Measurements from ENCODE around the gene FGFR2.
"Not testable (repeated sequence)": the region's sequence is repeated elsewhere in the genome, so short reads cannot be mapped to it uniquely, and the experiment has no call there.

Gene FGFR2

DNA sequence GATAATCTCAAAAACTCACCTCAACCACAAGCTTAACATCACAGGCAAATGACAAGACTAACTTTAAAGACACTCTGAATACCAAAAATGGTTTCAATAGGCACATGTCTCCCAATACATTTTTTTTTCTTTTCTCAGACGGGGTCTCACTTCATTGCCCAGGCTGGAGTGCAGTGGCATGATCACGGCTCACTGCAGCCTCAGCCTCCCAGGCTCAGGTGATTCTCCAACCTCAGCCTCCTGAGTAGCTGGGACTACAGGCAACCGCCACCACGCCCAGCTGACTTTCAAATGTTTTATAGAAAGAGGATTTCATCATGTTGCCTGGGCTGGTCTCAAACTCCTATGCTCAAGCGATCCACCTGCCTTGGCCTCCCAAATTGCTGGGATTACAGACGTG, 77.7 kb downstream of the FGFR2 start:
- not testable (repeated sequence) for FAIRE-seq

DNA sequence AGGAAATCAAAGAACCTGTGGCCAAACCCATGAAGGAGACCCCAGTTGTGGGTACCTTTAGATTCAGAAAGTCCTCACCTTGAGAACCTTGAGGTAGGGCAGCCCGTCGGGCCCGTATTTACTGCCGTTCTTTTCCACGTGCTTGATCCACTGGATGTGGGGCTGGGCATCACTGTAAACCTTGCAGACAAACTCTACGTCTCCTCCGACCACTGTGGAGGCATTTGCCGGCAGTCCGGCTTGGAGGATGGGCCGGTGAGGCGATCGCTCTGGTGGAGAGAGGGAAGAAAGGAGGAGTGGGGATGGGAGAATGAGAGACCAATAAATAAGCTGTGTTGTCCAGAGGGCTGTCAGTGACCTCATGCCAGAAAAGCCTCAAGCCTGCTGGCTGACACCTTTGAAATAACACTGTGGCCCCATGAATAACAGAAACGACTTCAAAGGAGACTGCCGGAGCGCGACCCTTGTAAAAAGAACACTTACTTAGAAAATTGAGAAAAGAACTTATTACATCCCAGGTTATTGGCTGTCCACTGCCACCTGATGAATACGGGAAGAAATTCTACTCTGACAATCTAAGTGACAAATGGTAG, 78.2 kb downstream of the FGFR2 start:
- FAIRE-seq = no peak

DNA sequence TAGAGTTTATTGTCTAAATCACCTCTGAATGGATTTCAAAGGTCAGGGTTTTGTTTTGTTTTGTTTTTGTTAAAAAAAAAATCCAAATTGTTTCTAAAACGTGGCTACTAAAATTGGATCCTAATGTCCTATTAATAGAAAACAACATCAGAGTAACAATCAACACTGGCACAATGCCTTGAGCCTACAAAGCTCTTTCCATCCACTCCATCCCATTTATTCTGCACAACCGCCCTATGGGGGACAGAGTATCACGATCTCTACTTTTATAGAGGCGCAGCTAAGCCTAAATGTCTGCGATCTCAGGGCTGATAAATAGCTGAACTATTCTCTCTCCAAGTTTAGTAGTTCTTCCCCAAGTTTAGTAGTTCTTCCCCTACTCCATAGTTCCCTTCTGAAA, 78.8 kb downstream of the FGFR2 start:
- FAIRE-seq = no peak

DNA sequence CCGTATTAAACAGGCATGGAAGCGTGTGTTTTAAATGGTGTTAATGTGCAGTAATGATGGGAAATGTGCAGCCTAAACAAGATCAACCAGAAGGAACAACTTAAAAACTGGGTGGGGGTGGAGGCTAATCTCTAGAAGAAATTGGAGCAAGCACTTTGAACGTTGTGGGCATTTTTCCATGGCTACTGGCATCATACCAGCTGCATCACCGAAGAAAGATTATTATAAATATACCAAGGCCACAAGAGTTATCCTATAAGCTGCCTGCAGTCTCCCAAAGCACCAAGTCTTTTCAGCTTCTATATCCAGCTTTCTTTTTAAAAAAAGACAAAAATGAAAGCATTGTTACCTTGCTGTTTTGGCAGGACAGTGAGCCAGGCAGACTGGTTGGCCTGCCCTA, 79.9 kb downstream of the FGFR2 start:
- FAIRE-seq = no peak

- FAIRE-seq = no peak
Observed at GRCh38 chr10:121516093-121516865, 82.0 kb downstream of the FGFR2 start.

DNA sequence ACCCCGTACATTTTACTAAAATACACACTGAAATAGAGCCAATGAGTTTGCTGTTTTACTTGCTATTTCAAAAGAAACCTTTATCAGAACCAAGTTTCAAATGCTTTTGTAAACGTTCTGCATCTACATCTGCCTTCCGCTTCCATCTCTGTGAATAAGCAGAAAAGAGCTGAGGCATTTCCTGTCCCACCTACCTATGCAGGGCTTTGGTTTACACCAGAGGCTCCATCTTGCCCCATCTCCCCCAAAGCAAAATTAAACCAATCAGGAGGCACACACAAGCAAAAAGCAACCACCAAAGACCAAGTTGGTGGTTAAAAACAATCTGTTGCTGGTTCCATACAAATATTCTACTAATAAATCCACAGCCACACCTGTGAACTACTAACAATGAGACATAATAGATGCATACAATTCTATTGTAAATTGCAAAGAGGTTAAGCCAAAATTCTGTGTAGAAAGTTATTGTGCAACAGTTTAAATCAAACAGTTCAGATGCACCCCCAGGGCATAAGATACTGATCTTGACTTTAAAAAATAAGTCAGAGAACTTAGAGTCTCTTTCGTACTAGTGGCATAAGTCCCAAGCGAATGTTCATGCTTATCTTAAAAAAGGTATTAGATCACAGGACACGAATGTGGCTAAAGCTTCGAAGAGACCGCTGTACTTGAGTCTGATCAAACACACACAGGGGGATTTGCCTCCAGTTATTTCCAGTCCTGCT, 83.9 kb downstream of the FGFR2 start:
- FAIRE-seq = no peak

DNA sequence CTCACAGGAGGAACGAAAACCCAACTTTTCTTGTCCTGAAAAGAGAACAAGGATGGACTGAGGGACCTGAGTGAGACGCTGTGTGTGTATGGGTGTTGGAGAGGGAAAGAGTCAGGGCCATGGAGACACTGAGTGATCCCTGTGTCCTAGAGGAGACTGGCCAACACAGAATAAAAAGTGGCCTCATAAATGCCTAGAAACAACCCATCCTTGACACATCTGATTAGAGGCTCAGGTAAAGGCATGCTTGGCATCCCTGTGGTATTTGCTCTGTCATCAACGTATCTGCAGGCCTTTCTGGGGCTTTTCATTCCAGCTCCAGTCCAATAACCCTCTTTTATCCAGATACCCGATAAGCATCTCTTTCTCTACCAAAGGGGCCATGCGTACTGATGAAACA, 86.3 kb downstream of the FGFR2 start:
- no peak for FAIRE-seq

DNA sequence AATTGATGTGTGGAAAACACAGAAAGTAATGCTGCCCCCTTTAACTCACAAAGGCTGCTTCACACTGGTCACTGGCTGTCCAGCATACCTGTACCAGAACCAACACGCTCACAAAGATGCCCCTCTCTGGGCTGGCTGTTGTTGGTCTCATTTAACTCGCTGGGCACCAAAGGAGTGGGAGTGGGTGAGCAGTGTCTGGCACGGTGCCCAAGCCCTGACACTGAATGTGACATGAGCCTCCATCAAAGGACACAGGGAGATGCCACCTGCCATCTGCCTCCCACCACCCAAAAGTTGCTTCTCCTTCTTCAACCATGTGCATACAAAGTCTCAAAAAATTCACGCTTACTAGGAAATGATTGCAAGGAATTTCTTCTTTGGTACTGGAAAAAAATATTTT, 86.8 kb downstream of the FGFR2 start:
- no peak for FAIRE-seq

- FAIRE-seq = no peak
Observed at GRCh38 chr10:121510201-121510771, 88.0 kb downstream of the FGFR2 start.

- FAIRE-seq = no peak
Observed at GRCh38 chr10:121509796-121510195, 88.4 kb downstream of the FGFR2 start.

DNA sequence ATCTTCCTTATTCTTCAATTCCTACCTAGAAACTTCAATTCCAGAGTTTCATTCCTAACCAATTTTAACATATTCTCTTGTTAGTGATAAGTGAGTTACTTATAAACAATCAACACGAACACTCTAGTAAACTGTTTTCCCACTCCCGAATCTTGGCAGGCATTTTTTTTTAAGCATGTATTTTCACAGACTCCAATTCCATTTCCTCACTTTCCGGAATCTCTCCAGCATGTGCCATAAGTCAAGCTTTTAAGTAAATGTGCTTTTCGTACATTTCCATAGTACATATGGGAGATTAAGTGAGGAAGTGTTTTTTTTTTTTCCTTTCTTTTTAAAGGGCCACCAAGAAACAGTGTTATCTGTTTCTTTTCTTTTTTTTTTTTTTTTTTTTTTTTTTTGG, 89.1 kb downstream of the FGFR2 start:
- FAIRE-seq = no peak

- FAIRE-seq = no peak
Observed at GRCh38 chr10:121503587-121504051, 94.6 kb downstream of the FGFR2 start.

- no peak for FAIRE-seq
Observed at GRCh38 chr10:121501796-121502195, 96.4 kb downstream of the FGFR2 start.

DNA sequence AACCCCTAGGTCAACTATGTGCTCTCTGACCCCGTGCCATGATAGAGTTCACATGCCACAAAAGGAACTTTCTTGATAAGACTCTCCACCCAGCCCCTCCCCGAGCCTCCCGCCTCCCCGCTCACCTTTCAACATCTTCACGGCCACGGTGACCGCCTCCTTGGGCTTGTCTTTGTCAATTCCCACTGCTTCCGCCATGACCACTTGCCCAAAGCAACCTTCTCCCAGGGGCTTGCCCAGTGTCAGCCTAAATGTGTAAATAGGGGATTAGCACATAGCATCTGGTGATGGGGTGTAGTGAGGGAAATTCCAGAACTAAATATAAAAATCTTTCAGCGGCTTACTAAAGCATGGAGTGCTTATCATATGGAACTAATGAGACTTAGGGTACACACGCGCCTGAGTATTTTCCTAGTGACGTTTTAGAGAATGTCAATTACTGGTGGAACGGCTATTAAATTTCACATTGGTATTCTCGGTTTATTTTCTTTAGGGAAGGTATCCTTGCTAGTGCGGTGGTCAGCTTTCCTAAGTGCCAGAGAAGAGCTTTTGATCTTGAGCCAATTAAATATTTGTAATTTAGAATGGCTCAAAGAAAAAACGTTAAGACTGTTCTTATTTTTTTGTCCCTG, 97.4 kb downstream of the FGFR2 start:
- no peak for FAIRE-seq

DNA sequence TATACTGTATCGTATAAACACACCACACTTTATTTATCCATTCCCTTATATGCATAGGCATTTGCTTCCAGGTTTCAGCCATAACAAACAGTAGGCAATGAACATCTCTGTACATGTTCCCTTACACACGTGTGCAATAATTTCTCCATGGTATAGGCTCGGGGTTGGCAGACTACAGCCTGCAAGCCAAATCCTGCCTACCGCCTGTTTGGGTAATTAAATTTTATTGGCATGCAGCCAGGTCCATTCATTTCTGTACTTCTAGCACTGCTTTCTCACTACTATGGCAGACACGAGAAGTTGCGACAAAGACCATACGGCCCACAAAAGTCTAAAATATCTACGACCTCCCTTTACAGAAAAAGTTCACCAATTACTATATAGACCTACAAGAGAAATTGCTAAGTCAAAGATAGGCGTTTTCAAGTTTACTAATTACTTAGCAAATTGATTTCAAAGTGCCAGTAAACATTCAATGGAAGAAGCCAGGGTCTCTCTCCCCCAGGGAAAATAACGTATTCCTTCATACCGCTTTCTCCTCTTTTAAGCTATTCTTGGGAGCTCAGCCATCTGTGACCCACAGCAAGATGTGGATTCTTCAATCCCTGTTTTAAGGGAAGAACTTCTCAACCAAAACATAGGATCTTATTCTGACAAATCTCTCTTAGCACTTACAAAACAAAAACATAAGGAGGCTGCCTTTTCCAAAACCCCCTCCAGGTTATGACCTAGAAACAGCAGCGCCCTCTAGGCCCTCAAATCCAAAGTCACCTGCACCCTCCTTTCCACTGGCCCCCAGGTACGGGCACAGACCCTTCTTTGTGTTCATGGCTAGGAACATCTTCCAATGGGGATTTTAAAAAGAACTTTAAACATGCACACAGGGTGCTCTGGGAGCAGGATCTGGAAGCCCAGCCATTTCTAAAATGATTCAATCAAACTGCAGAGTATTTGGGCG, 100.5 kb downstream of the FGFR2 start:
- FAIRE-seq = no peak

DNA sequence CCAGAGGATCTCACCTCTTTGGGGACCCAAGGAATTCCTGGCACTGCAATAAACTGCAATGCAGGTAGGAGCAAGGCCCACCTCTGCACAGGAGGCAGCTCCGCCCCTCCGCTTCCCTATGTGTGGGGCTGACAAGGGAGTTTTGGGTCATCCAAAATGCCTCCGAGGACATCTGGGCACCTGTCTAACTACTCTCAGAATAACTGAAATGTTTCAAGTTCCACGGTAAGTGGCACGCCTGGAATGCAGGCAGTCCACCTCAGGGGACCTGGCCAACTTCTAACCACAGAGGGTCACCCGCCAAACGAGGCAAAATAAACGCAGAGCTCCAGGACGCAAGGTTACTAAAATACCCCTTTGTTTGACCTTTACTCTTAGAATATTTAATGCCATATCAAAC, 102.5 kb downstream of the FGFR2 start:
- no peak for FAIRE-seq

DNA sequence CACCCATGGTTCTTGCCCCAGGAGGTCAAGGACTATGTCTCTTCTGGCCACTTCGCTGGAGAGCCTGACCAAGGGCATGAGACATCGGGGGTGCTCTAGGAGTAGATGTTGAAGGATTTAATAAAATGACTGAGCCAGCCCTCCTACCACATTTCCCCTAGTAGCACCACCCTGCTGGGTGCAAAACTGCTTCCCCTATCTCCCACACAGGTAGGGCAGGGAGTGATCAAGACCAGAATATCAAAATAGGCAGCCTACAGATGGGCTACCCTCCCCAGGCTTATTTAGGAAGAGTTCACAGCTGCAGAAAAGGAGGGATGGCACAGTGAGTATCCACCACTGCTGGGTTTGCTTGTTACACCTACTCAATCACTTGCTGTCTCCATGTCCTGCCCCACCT, 103.9 kb downstream of the FGFR2 start:
- no peak for FAIRE-seq

DNA sequence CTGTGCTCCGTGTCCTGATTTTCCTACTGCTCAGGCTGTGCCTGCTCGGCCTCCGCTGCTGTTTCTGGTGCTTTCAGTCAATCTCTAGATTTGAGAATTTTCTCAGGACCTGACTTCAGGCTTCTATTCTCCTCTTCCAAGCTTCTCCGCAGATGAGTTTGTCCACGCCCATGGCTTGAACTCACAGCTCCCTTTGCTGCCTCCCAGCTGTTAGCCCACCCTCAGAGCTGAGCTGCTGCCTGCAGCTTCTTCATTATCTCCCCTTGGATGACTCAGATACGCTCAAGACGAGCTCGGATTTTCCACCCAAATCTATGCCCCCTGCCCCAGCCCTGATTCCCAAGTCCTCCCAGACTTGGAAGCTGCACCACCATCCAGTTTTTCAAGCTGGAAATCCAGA, 104.7 kb downstream of the FGFR2 start:
- FAIRE-seq = no peak

DNA sequence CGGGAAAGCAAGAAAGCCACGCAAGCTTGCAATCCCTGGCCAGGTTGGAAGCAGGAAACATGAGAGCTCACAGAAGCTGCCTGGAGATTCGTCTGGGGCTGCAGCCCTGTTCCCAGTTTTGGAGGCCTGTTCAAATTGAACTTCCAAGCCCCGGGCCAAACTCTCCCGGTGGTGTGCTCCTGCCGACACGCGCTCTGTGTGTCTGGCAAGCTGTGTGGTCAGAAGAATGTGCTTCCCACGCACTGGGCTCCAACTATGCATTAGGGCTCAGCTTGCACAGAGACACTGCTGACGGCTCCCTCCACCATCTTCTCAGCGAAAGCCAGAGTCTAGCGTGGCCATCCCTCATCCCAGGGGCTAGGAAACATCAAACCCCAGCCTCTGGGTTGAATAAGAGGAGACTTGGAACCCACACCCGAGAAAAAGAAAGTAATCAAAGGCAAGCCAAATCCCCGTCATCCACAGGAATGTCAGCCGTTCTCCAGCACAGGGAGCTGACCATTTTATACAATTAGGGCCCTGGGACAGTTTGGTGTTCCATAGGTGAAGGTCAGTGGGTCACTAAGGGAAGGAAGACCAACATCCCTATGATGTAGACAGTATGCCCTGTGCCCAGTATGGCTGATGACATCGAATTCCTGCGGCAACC, 107.2 kb downstream of the FGFR2 start:
- no peak for FAIRE-seq

- no peak for FAIRE-seq
Observed at GRCh38 chr10:121485436-121486139, 112.7 kb downstream of the FGFR2 start.

- FAIRE-seq = no peak
Observed at GRCh38 chr10:121484816-121485215, 113.4 kb downstream of the FGFR2 start.
